HEK293T (cell line): ENCODE measurements around the gene TAF3.

ENCODE experiments used
- ARNT ChIP-seq: fragments of 450-650 bp; IDR thresholded peaks from 2 replicates; pipeline ENCODE4 v1.6.1; 2017; ENCODE audit warnings: mild to moderate bottlenecking
- FOXK2 ChIP-seq: fragments of 450-650 bp; IDR thresholded peaks from 2 replicates; pipeline ENCODE4 v1.6.1; 2016; ENCODE audit warnings: mild to moderate bottlenecking
- FOXM1 ChIP-seq: fragments of 450-650 bp; IDR thresholded peaks from 2 replicates; pipeline ENCODE4 v1.6.1; 2017; ENCODE audit warnings: mild to moderate bottlenecking, borderline replicate concordance
- NFRKB ChIP-seq: fragments of 450-650 bp; IDR thresholded peaks from 2 replicates; pipeline ENCODE4 v1.6.1; 2016; ENCODE audit warnings: mild to moderate bottlenecking, moderate library complexity
- SP1 ChIP-seq: fragments of 450-650 bp; IDR thresholded peaks from 2 replicates; pipeline ENCODE4 v1.6.1; 2017

DNA sequence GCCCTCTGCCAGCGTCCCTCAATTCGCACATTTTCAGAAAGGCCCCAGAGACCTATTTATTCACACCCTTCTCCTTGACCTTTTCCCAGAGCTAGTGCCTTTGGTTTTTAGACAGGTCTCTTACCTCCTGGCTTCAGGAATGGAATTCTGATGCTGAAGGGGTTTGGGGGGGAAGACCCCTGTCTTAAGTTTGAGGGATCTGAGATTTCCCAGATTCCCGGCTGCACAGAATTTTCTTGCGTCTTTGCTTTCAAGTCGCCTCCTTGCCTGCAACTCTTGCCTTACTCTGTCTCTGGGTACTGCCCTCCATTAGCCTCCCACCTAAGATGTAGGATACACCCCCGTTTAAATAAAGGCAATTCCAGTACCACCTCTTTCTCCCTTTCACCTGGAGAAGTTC lies 238.1 kb downstream of the TAF3 start:
- no peak for TF ChIP-seq SP1
- no peak for TF ChIP-seq FOXM1
- no peak for TF ChIP-seq NFRKB
- TF ChIP-seq FOXK2 = no peak
- no peak for TF ChIP-seq ARNT
